Common myeloid progenitor, CD34-positive (primary cell): ENCODE data around the gene PAQR8.
A peak's percentile ranks its signal among the peaks of the same experiment; 100 is the strongest.

Source experiments
- CTCF ChIA-PET: fragments of 350-600 bp; sonication (Branson Sonifier 250); formaldehyde crosslinking; loops from one replicate; lab custom pipeline; 2021; ENCODE audit warnings: antibody characterized with exemption; lab: Charles Lee
- POLR2A ChIA-PET: fragments of 350-600 bp; sonication (Branson Sonifier 250); formaldehyde crosslinking; loops from one replicate; lab custom pipeline; 2021; ENCODE audit warnings: antibody characterized with exemption; lab: Charles Lee
- DNase-seq, 3 donors: peaks; one replicate each; pipeline versions ENCODE4 v3.0.0 to v3.0.0-alpha.2; 2013
- H3K27ac ChIP-seq, 2 experiments: 1 replicate in 1 of 2; 2 replicates in 1 of 2; pipeline ENCODE4 v1.7.0; 2013; ENCODE audit warnings: inconsistent platforms in 2 of 2, low read length in 2 of 2, mild to moderate bottlenecking in 2 of 2, low read depth in 1 of 2, moderate library complexity in 1 of 2; ENCODE audit not compliant: severe bottlenecking in 2 of 2, insufficient read depth in 1 of 2, poor library complexity in 1 of 2
- H3K27me3 ChIP-seq, 5 experiments: replicated peaks in 2 of 5; 1 replicate in 3 of 5; 2 replicates in 2 of 5; pipeline versions ENCODE4 v1.6.1 to v1.7.0; 2013; ENCODE audit warnings: low read length in 4 of 5, mild to moderate bottlenecking in 2 of 5, moderate library complexity in 2 of 5, inconsistent platforms in 1 of 5; ENCODE audit not compliant: insufficient read depth in 5 of 5, control insufficient read depth in 4 of 5
- H3K36me3 ChIP-seq, 4 experiments: 1 replicate in 2 of 4; 2 replicates in 2 of 4; pipeline versions ENCODE4 v1.6.1 to v1.7.0; 2013; ENCODE audit warnings: low read length in 3 of 4, control low read depth in 1 of 4, mild to moderate bottlenecking in 1 of 4; ENCODE audit not compliant: control insufficient read depth in 4 of 4, insufficient read depth in 4 of 4
- H3K4me1 ChIP-seq, 4 experiments: 1 replicate in 3 of 4; 2 replicates in 1 of 4; pipeline versions ENCODE4 v1.6.1 to v1.7.1; 2013; ENCODE audit warnings: low read length in 3 of 4, mild to moderate bottlenecking in 3 of 4, control low read depth in 1 of 4, inconsistent platforms in 1 of 4, moderate library complexity in 1 of 4; ENCODE audit not compliant: control insufficient read depth in 4 of 4, insufficient read depth in 4 of 4; ENCODE audit errors: control extremely low read depth in 1 of 4
- H3K4me3 ChIP-seq, 7 experiments: 1 replicate in 4 of 7; 2 replicates in 3 of 7; pipeline versions ENCODE4 v1.5.1 to v1.7.0; 2013; ENCODE audit warnings: mild to moderate bottlenecking in 7 of 7, low read length in 6 of 7, moderate library complexity in 6 of 7, inconsistent platforms in 2 of 7, low read depth in 2 of 7, control low read depth in 1 of 7; ENCODE audit not compliant: insufficient read depth in 4 of 7, control insufficient read depth in 1 of 7; ENCODE audit errors: extremely low read depth in 1 of 7
- H3K9me3 ChIP-seq, 5 experiments: 1 replicate in 4 of 5; 2 replicates in 1 of 5; pipeline versions ENCODE4 v1.6.1 to v1.7.1; 2013; ENCODE audit warnings: low read length in 4 of 5, mild to moderate bottlenecking in 2 of 5, inconsistent platforms in 1 of 5, low read depth in 1 of 5, moderate library complexity in 1 of 5; ENCODE audit not compliant: control insufficient read depth in 4 of 5, insufficient read depth in 2 of 5; ENCODE audit errors: control extremely low read depth in 1 of 5
- WGBS: methylation state at CpG from one replicate; pipeline ENCODE4 v1.1.5; 2013; ENCODE audit not compliant: insufficient coverage; 5-methylcytosine and 5-hydroxymethylcytosine counted together

The PAQR8 gene

DNA sequence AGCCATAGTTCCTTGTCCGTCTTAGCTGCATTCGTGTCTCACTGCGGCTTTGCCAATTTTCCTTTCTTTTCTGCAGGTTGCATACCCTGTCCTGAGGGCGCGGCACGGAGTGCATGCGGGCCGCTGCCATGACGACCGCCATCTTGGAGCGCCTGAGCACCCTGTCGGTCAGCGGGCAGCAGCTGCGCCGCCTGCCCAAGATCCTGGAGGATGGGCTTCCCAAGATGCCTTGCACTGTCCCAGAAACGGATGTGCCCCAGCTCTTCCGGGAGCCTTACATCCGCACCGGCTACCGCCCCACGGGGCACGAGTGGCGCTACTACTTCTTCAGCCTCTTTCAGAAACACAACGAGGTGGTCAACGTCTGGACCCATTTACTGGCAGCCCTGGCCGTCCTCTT lies 41.1 kb downstream of the PAQR8 start:
- H3K27ac ChIP-seq = no peak overlapping the region
- H3K36me3 ChIP-seq = peaks cover 6 to 27% (median 13%) of the 10 kb centered on the region in 4 experiments
- no peak overlapping the region for H3K4me3 ChIP-seq
- no peaks in the 10 kb centered on the region for H3K9me3 ChIP-seq
- DNase-seq = no peak
- H3K27me3 ChIP-seq = no peaks in the 10 kb centered on the region
- WGBS = 97% methylated on average over 21 of the region's 26 CpGs
- ChIA-PET CTCF (interaction anchor here (1.3 to 9.4 kb wide), 6 partner anchors 14 to 260 kb away, joined by 3 to 131 read pairs (median 40); partner anchors contain the start of genes EFHC1 and MCM3), POLR2A (interaction anchor here (0.6 kb wide), 1 partner anchor 18 kb away, joined by 3 read pairs; no protein-coding TSS in a partner anchor)
- peaks cover 7 to 19% (median 14%) of the 10 kb centered on the region in 4 experiments for H3K4me1 ChIP-seq

DNA sequence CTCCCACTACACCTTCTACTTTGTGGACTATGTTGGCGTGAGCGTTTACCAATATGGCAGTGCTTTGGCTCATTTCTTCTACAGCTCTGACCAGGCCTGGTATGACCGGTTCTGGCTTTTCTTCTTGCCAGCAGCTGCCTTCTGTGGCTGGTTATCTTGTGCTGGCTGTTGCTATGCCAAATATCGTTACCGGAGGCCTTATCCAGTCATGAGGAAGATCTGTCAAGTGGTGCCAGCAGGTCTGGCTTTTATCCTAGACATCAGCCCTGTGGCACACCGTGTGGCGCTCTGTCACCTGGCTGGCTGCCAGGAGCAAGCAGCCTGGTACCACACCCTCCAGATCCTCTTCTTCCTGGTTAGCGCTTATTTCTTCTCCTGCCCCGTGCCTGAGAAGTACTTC lies 41.7 kb downstream of the PAQR8 start:
- H3K27me3 ChIP-seq = no peaks in the 10 kb centered on the region
- H3K36me3 ChIP-seq = peaks cover 6 to 27% (median 13%) of the 10 kb centered on the region in 4 experiments
- H3K9me3 ChIP-seq = no peaks in the 10 kb centered on the region
- 84% methylated on average over 9 of the region's 9 CpGs for WGBS
- H3K4me1 ChIP-seq = peaks cover 7 to 14% (median 9%) of the 10 kb centered on the region in 4 experiments
- peak in 2 of 3 donors; percentile 35 to 54 for DNase-seq
- CTCF ChIA-PET = interaction anchor here (1.0 to 9.4 kb wide), 10 partner anchors 13 to 259 kb away, joined by 3 to 131 read pairs (median 4); partner anchors contain the start of genes EFHC1, MCM3 and PAQR8
- POLR2A ChIA-PET = interaction anchor here (0.5 kb wide), 1 partner anchor 160 kb away, joined by 8 read pairs; no protein-coding TSS in a partner anchor
- no peak overlapping the region for H3K4me3 ChIP-seq
- H3K27ac ChIP-seq = no peak overlapping the region

DNA sequence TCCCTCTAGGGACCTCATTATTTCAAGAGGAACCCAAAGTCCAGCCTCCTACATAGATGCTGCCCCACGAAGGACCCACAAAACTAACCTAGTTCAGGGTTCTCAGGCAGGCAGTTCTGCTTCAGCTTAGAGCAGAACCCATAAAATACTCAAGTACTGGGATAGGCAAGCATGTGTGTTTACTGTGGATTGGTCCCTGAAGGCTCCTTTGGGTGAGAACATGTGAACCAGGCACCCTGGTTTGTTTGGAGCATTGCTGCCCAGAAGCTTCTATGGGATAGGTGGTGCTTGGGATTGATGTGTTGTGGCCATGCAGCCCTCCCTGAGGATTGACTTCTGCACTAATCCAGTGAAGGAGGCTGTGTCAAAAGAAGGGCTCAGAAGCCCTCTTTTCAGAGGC lies 43.3 kb downstream of the PAQR8 start:
- ChIA-PET POLR2A (no interaction called here), CTCF (interaction anchor here (0.8 to 9.4 kb wide), 7 partner anchors 11 to 256 kb away, joined by 3 to 131 read pairs (median 44); partner anchors contain the start of genes EFHC1 and MCM3)
- no peaks in the 10 kb centered on the region for H3K27me3 ChIP-seq
- H3K27ac ChIP-seq = no peak overlapping the region
- H3K4me3 ChIP-seq = no peak overlapping the region
- no peaks in the 10 kb centered on the region for H3K4me1 ChIP-seq
- H3K36me3 ChIP-seq = peaks cover 6 to 27% (median 13%) of the 10 kb centered on the region in 4 experiments
- no peaks in the 10 kb centered on the region for H3K9me3 ChIP-seq
- no peak for DNase-seq
- no CpG with 5 or more reads among the region's 1 CpG for WGBS

DNA sequence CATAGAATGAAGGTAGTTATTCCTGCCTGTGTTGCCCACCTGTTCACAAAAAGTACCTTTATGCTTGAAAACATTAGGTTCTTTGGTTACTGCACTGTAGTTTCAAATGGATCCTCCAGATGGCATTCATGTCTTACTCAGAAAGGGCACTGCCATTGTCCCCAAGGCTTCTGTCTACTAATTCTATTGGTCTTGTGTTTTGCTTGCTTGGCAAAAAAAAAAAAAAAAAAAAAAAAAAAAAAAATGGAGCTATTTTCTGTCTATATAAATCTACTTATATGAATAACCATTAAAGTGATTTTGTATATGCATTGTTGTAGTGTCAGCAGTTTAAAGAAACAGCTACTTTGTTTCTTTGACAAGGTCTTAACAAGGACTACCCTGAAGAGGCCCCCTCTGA lies 45.5 kb downstream of the PAQR8 start:
- H3K9me3 ChIP-seq = no peaks in the 10 kb centered on the region
- POLR2A ChIA-PET = interaction anchor here (0.6 kb wide), 1 partner anchor 265 kb away, joined by 3 read pairs; no protein-coding TSS in a partner anchor
- CTCF ChIA-PET = interaction anchor here (0.6 to 4.8 kb wide), 20 partner anchors 8 to 441 kb away, joined by 3 to 44 read pairs (median 4); partner anchors contain the start of gene EFHC1
- H3K27ac ChIP-seq = no peak overlapping the region
- H3K4me1 ChIP-seq = no peaks in the 10 kb centered on the region
- H3K27me3 ChIP-seq = no peaks in the 10 kb centered on the region
- H3K4me3 ChIP-seq = no peak overlapping the region
- DNase-seq = peak; percentile 72 to 89 (median 84)
- peaks cover 6 to 27% (median 13%) of the 10 kb centered on the region in 4 experiments for H3K36me3 ChIP-seq

DNA sequence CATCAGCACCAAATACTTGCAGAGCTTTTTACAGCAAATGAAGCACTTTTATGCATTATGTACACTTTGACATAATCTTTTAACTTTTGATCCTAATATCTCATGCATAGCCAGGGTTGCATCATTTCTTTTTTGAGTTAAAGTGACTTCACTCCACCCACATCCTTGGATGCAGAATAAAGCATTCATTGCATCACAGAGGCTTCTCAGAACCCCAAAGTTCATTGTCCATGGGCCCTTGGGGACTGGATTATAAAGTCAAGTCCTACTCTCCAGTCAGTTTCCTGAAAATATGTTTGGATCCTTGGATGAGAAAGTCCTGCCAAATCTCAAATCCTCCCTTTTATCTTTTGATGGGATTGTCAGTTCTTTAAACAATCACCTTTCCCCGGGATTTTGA lies 47.5 kb downstream of the PAQR8 start:
- Histone ChIP-seq H3K4me1 (no peaks in the 10 kb centered on the region), H3K4me3 (no peak overlapping the region), H3K9me3 (no peaks in the 10 kb centered on the region), H3K27me3 (no peaks in the 10 kb centered on the region), H3K36me3 (peaks cover 0 to 10% (median 2%) of the 10 kb centered on the region in 4 experiments), H3K27ac (no peak overlapping the region)
- DNase-seq = no peak
- WGBS = no CpG with 5 or more reads among the region's 1 CpG
- POLR2A ChIA-PET = no interaction called here
- CTCF ChIA-PET = interaction anchor here (1.1 to 2.9 kb wide), 5 partner anchors 8 to 256 kb away, joined by 5 to 20 read pairs (median 5); partner anchors contain the start of gene EFHC1

DNA sequence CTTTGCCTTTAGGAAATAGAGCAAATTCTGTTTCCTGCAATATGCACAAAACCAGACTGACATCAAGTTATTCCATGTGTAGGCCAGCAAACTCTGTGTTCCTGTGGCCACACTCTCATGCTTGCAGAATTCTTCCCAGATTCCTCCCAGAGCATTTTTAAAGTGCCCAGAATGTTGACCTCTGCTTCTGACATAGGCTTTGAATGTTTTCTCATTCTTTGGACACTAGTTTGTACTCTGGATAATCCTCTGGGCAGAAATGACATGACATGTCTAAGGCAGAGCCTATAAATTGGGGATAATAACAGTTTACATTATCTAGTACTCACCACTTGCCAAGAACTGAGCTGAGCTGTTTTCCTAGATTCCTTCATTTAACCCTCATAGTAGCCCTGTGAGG lies 49.0 kb downstream of the PAQR8 start:
- Histone ChIP-seq H3K4me3 (no peak overlapping the region), H3K36me3 (no peaks in the 10 kb centered on the region), H3K4me1 (peaks cover 4 to 9% (median 6%) of the 10 kb centered on the region in 4 experiments), H3K27me3 (no peaks in the 10 kb centered on the region), H3K27ac (no peak overlapping the region), H3K9me3 (no peaks in the 10 kb centered on the region)
- ChIA-PET POLR2A (no interaction called here), CTCF (interaction anchor here (1.6 to 1.8 kb wide), 2 partner anchors 8 to 252 kb away, joined by 3 to 5 read pairs; no protein-coding TSS in a partner anchor)
- no peak for DNase-seq

DNA sequence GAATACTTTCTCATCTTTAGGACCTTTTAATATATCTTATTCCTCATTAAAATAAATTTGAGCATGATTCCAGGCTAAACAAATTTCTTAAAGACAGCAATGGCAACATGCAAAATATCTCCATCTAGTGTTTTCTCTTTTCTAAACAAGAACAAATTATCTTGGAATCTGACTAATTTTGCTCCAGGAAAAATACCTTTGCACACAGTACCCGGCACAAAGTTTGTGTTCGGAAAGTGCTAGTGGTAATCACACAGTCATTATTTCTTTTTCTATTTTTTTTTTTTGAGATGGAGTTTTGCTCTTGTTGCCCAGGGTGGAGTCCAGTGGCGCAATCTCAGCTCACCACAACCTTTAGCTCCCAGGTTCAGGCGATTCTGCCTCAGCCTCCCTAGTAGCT lies 50.0 kb downstream of the PAQR8 start:
- POLR2A ChIA-PET = no interaction called here
- H3K36me3 ChIP-seq = no peaks in the 10 kb centered on the region
- WGBS = no CpG with 5 or more reads among the region's 4 CpGs
- no peak for DNase-seq
- no peak overlapping the region for H3K27ac ChIP-seq
- CTCF ChIA-PET = no interaction called here
- H3K9me3 ChIP-seq = no peaks in the 10 kb centered on the region
- H3K4me1 ChIP-seq = peaks cover 9 to 19% (median 12%) of the 10 kb centered on the region in 4 experiments
- H3K27me3 ChIP-seq = no peaks in the 10 kb centered on the region
- H3K4me3 ChIP-seq = no peak overlapping the region
